Cardiac fibroblast (primary cell): ENCODE results near the gene IP6K3.

ENCODE experiments used
- DNase-seq, 2 donors: peaks; one replicate each; pipeline versions ENCODE4 v3.0.0 to v3.0.0-alpha.2; 2010; ENCODE audit warnings: low read depth in 2 of 2
- H3K4me3 ChIP-seq, 2 donors: replicated peaks in 1 of 2; 1 replicate in 1 of 2; 2 replicates in 1 of 2; pipeline ENCODE4 v1.5.1; 2011; ENCODE audit warnings: low read depth in 2 of 2, low read length in 2 of 2, mild to moderate bottlenecking in 2 of 2, moderate library complexity in 1 of 2
- CTCF ChIP-seq: IDR thresholded peaks from one replicate; pipeline ENCODE4 v1.5.1; 2011; ENCODE audit warnings: low read depth, mild to moderate bottlenecking, low read length, inconsistent platforms

The IP6K3 gene

GRCh38 chr6:33778444-33779121 lies 31.9 kb upstream of the IP6K3 start:
- DNase-seq, result no peak
- H3K4me3 ChIP-seq, result no peak overlapping the region
- TF ChIP-seq CTCF, result no peak

- DNase-seq, result no peak
- no peak for TF ChIP-seq CTCF
Observed at GRCh38 chr6:33777398-33778388, 31.0 kb upstream of the IP6K3 start.

GRCh38 chr6:33776764-33777163 lies 30.1 kb upstream of the IP6K3 start:
- no peak for TF ChIP-seq CTCF
- DNase-seq, result no peak
- no peak overlapping the region for H3K4me3 ChIP-seq

More at GRCh38 chr6:33777398-33778388, 31.0 kb upstream of the IP6K3 start:
- no peak overlapping the region for H3K4me3 ChIP-seq

GRCh38 chr6:33776186-33776585 lies 29.5 kb upstream of the IP6K3 start:
- H3K4me3 ChIP-seq, result no peak overlapping the region
- TF ChIP-seq CTCF, result no peak
- no peak for DNase-seq

GRCh38 chr6:33774774-33775173 lies 28.1 kb upstream of the IP6K3 start:
- no peak overlapping the region for H3K4me3 ChIP-seq
- no peak for DNase-seq
- no peak for TF ChIP-seq CTCF

- TF ChIP-seq CTCF, result no peak
- no peak overlapping the region for H3K4me3 ChIP-seq
- DNase-seq, result no peak
Observed at GRCh38 chr6:33772902-33773472, 26.3 kb upstream of the IP6K3 start.
